Esophagus squamous epithelium (tissue), 5 donors: Measurements from ENCODE around the gene NOA1. TPM values are rescaled to one million over a fixed set of nuclear protein-coding genes. Genes with fewer than 3 reads are reported as not detected.
"Not testable (repeated sequence)": the region's sequence is repeated elsewhere in the genome, so short reads cannot be mapped to it uniquely, and the experiment has no call there.

ENCODE experiments used
- DNase-seq: peaks from one replicate; lab custom pipeline; 2025; lab: John Stamatoyannopoulos, UW
- H3K27ac ChIP-seq, 4 donors: fragments of 200-600 bp; sonication (generic); one replicate each; pipeline ENCODE4 v1.5.1; 2016 to 2019; ENCODE audit warnings: mild to moderate bottlenecking in 1 of 4
- H3K27me3 ChIP-seq, 4 donors: fragments of 200-600 bp; sonication (generic); 1 replicate in 3 of 4; 2 replicates in 1 of 4; pipeline versions ENCODE4 v1.5.1 to v1.6.0; 2017 to 2021; ENCODE audit warnings: antibody characterized with exemption in 1 of 4
- H3K36me3 ChIP-seq, 3 donors: fragments of 200-600 bp; sonication (generic); one replicate each; pipeline ENCODE4 v1.5.1; 2016 to 2019
- H3K4me1 ChIP-seq, 3 donors: fragments of 200-600 bp; sonication (generic); one replicate each; pipeline ENCODE4 v1.5.1; 2017 to 2019
- H3K4me3 ChIP-seq, 4 donors: fragments of 200-600 bp; sonication (generic); 1 replicate in 3 of 4; 2 replicates in 1 of 4; pipeline ENCODE4 v1.5.1; 2016 to 2019; ENCODE audit warnings: mild to moderate bottlenecking in 2 of 4, moderate library complexity in 1 of 4
- H3K9me3 ChIP-seq, 3 donors: fragments of 200-600 bp; sonication (generic); one replicate each; pipeline ENCODE4 v1.5.1; 2016 to 2019
- CTCF ChIP-seq, 6 experiments: fragments of 450-650 bp in 4 of 6; fragments of 200-600 bp in 2 of 6; sonication (generic) in 2 of 6; IDR thresholded peaks; one replicate each; pipeline ENCODE4 v1.5.1; 2016 to 2019; ENCODE audit warnings: antibody characterized with exemption in 6 of 6, mild to moderate bottlenecking in 4 of 6, moderate library complexity in 4 of 6
- POLR2A ChIP-seq, 4 donors: fragments of 450-650 bp; IDR thresholded peaks; one replicate each; pipeline ENCODE4 v1.6.1; 2017; ENCODE audit warnings: antibody characterized with exemption in 4 of 4, mild to moderate bottlenecking in 4 of 4, moderate library complexity in 3 of 4
- WGBS, 2 donors: methylation state at CpG; one replicate each; pipeline ENCODE4 v1.1.5; 2018; 5-methylcytosine and 5-hydroxymethylcytosine counted together
- intact Hi-C: fragments of 100-400 bp; cut with DNase I; formaldehyde crosslinking; loops from one replicate; pipeline ENCODE4 v1.15.0; 2022
- total RNA-seq, 4 donors: library from RNA; depleted of rRNA; stranded (reverse); fragments of >200 nt; gene quantifications; one replicate each; pipeline ENCODE4 v1.1.0, GENCODE V29; 2016
- donor health status: DM: yes; HTN: yes; CAD: no.

Gene NOA1
- total RNA-seq, 4 donors from 2014 or later, result 18.7 to 30.2 (median 23.9) TPM

DNA sequence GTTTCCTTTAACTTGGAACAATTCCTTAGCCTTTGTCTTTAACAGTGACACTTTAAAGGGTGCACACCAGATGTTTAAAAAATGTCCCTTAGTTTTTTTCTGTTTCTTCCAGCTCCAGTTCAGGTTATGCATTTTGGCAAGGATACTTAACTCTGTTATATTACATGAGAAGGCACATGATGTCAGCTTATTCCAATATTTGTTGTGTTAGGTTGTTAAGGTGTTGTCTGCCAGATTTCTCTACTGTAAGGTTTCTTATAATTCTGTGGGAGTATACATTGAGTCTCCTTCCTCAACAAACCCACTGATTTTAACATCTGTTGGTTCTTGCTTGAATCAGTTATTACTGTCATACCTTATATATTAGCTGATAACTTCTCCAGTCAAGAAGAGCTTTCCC lies 36.4 kb downstream of the NOA1 start:
- Histone ChIP-seq H3K4me1 (peaks cover 0 to 17% (median 8%) of the 10 kb centered on the region in 3 donors), H3K36me3 (peaks cover 0 to 49% (median 0%) of the 10 kb centered on the region in 3 donors), H3K27ac (no peak overlapping the region), H3K27me3 (no peaks in the 10 kb centered on the region), H3K4me3 (no peak overlapping the region), H3K9me3 (no peaks in the 10 kb centered on the region)
- TF ChIP-seq CTCF (IDR thresholded peaks at IDR 0.05), result no peak
- no peak for TF ChIP-seq POLR2A (IDR thresholded peaks at IDR 0.05)
- intact Hi-C loops, result no loop called here
- DNase-seq, result no peak

DNA sequence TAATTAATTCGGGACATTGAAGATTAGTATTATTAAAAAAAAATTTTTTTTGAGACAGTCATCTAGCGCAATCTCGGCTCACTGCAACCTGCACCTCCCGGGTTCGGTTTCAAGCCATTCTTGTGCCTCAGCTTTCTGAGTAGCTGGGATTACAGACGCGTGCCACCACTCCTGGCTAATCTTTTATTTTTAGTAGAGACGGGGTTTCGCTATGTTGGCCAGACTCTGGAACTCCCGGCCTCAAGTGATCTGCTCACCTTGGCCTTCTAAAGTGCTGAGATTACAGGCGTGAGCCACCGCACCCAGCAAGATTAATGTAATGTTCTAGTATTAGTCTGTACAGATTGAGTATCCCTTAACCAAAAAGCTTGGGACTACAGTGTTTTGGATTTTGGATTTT lies 37.0 kb downstream of the NOA1 start:
- peaks cover 0 to 11% (median 6%) of the 10 kb centered on the region in 3 donors for H3K4me1 ChIP-seq
- no peak overlapping the region for H3K27ac ChIP-seq
- no peaks in the 10 kb centered on the region for H3K27me3 ChIP-seq
- H3K36me3 ChIP-seq, result peaks cover 0 to 52% (median 0%) of the 10 kb centered on the region in 3 donors
- WGBS, 2 donors, result 94 to 95% methylated on average over 11 to 12 of the region's 12 CpGs
- TF ChIP-seq POLR2A (IDR thresholded peaks at IDR 0.05), result no peak
- no peak for TF ChIP-seq CTCF (IDR thresholded peaks at IDR 0.05)
- no peak overlapping the region for H3K4me3 ChIP-seq
- intact Hi-C loops, result no loop called here
- H3K9me3 ChIP-seq, result no peaks in the 10 kb centered on the region
- DNase-seq, result no peak

GRCh38 chr4:56939826-56940225 lies 37.6 kb downstream of the NOA1 start:
- H3K4me3 ChIP-seq, H3K4me1 ChIP-seq, intact Hi-C loops, H3K27me3 ChIP-seq, H3K9me3 ChIP-seq, DNase-seq, H3K27ac ChIP-seq: not testable (repeated sequence)
- H3K36me3 ChIP-seq, result peaks cover 0 to 52% (median 0%) of the 10 kb centered on the region in 3 donors
- WGBS, 2 donors, result 94 to 97% methylated on average over 14 of the region's 14 CpGs

GRCh38 chr4:56937262-56937661 lies 40.1 kb downstream of the NOA1 start:
- Histone ChIP-seq H3K9me3 (no peaks in the 10 kb centered on the region), H3K4me3 (no peak overlapping the region), H3K27ac (no peak overlapping the region), H3K27me3 (no peaks in the 10 kb centered on the region), H3K4me1 (peaks cover 0 to 6% (median 2%) of the 10 kb centered on the region in 3 donors), H3K36me3 (peaks cover 0 to 64% (median 0%) of the 10 kb centered on the region in 3 donors)
- 43 to 50% methylated on average over 6 of the region's 6 CpGs for WGBS, 2 donors
- intact Hi-C loops, result no loop called here
- TF ChIP-seq CTCF (IDR thresholded peaks at IDR 0.05) (no peak), POLR2A (IDR thresholded peaks at IDR 0.05) (no peak)
- no peak for DNase-seq

DNA sequence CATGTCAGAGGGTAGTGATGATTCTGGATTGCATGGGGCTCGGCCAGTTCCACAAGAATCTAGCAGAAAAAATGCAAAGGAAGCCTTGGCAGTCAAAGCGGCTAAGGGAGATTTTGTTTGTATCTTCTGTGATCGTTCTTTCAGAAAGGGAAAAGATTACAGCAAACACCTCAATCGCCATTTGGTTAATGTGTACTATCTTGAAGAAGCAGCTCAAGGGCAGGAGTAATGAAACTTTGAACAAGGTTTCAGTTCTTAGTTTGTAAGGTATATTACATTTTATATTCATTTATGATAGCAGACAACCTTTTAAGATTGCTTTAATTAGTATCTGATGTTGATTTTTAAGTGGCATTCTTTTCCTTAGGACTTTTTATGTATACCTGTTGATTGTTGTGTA lies 45.5 kb downstream of the NOA1 start:
- intact Hi-C loops, result no loop called here
- no peaks in the 10 kb centered on the region for H3K27me3 ChIP-seq
- DNase-seq, result no peak
- 77 to 92% methylated on average over 4 of the region's 4 CpGs for WGBS, 2 donors
- H3K4me1 ChIP-seq, result no peaks in the 10 kb centered on the region
- no peaks in the 10 kb centered on the region for H3K9me3 ChIP-seq
- no peak overlapping the region for H3K27ac ChIP-seq
- no peak overlapping the region for H3K4me3 ChIP-seq
- no peak for TF ChIP-seq POLR2A (IDR thresholded peaks at IDR 0.05)
- no peak for TF ChIP-seq CTCF (IDR thresholded peaks at IDR 0.05)
- H3K36me3 ChIP-seq, result peaks cover 0 to 71% (median 10%) of the 10 kb centered on the region in 3 donors

DNA sequence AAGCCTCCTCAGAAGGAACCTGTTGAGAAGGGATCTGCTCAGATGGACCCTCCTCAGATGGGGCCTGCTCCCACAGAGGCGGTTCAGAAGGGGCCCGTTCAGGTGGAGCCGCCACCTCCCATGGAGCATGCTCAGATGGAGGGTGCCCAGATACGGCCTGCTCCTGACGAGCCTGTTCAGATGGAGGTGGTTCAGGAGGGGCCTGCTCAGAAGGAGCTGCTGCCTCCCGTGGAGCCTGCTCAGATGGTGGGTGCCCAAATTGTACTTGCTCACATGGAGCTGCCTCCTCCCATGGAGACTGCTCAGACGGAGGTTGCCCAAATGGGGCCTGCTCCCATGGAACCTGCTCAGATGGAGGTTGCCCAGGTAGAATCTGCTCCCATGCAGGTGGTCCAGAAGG lies 46.8 kb downstream of the NOA1 start:
- H3K27me3 ChIP-seq, result no peaks in the 10 kb centered on the region
- H3K4me1 ChIP-seq, result no peaks in the 10 kb centered on the region
- intact Hi-C loops, result no loop called here
- H3K27ac ChIP-seq, result no peak overlapping the region
- no peak overlapping the region for H3K4me3 ChIP-seq
- no peaks in the 10 kb centered on the region for H3K9me3 ChIP-seq
- no peak for DNase-seq
- TF ChIP-seq POLR2A (IDR thresholded peaks at IDR 0.05) (no peak), CTCF (IDR thresholded peaks at IDR 0.05) (no peak)
- 90 to 100% methylated on average over 3 to 6 of the region's 7 CpGs for WGBS, 2 donors
- H3K36me3 ChIP-seq, result peaks cover 0 to 70% (median 10%) of the 10 kb centered on the region in 3 donors
